GM23338 (cell line): ENCODE results near the gene TPO. TPM values are rescaled to one million over a fixed set of nuclear protein-coding genes. Genes with fewer than 3 reads are reported as not detected.
"Not testable (repeated sequence)": the region's sequence is repeated elsewhere in the genome, so short reads cannot be mapped to it uniquely, and the experiment has no call there.

Experiments
- ATAC-seq: fragments of 200-7000 bp; cut with Tn5 transposase; 3 replicates; pipeline ENCODE4 v1.9.1; 2020
- DNase-seq: peaks from one replicate; pipeline ENCODE4 v3.0.0-alpha.2; 2015; ENCODE audit warnings: low spot score
- H2AFZ ChIP-seq: fragments of 200-600 bp; sonication (generic); 2 replicates; pipeline ENCODE4 v1.8.0; 2016; ENCODE audit warnings: antibody characterized with exemption, mild to moderate bottlenecking, moderate library complexity
- H3F3A ChIP-seq: fragments of 200-600 bp; sonication (generic); replicated peaks from 2 replicates; pipeline ENCODE4 v1.8.0; 2017; ENCODE audit warnings: antibody characterized with exemption, mixed run types, low read depth
- H3K27ac ChIP-seq: fragments of 200-600 bp; sonication (generic); 2 replicates; pipeline ENCODE4 v1.6.1; 2016; ENCODE audit warnings: low read depth
- H3K27me3 ChIP-seq: fragments of 200-600 bp; sonication (generic); 2 replicates; pipeline ENCODE4 v1.8.0; 2016; ENCODE audit warnings: mild to moderate bottlenecking, mixed run types, moderate library complexity; ENCODE audit not compliant: insufficient read depth
- H3K36me3 ChIP-seq: fragments of 200-600 bp; sonication (generic); 2 replicates; pipeline ENCODE4 v1.8.0; 2016; ENCODE audit warnings: mild to moderate bottlenecking; ENCODE audit not compliant: insufficient read depth
- H3K4me1 ChIP-seq: fragments of 200-600 bp; sonication (generic); 2 replicates; pipeline ENCODE4 v1.8.0; 2016; ENCODE audit warnings: mild to moderate bottlenecking, moderate library complexity; ENCODE audit not compliant: insufficient read depth
- H3K4me2 ChIP-seq: fragments of 200-600 bp; sonication (generic); 2 replicates; pipeline ENCODE4 v1.7.1; 2017; ENCODE audit warnings: mixed run types
- H3K4me3 ChIP-seq: fragments of 200-600 bp; sonication (generic); 2 replicates; pipeline ENCODE4 v1.6.1; 2016; ENCODE audit warnings: mixed run types
- H3K79me2 ChIP-seq: fragments of 200-600 bp; sonication (generic); replicated peaks from 2 replicates; pipeline ENCODE4 v1.8.0; 2017; ENCODE audit warnings: mild to moderate bottlenecking; ENCODE audit not compliant: insufficient read depth
- H3K9me2 ChIP-seq: fragments of 200-600 bp; sonication (generic); 2 replicates; pipeline ENCODE4 v1.8.0; 2017; ENCODE audit not compliant: insufficient read depth
- H4K20me1 ChIP-seq: fragments of 200-600 bp; sonication (generic); replicated peaks from 2 replicates; pipeline ENCODE4 v1.8.0; 2017; ENCODE audit warnings: mild to moderate bottlenecking; ENCODE audit not compliant: insufficient read depth
- H3K27ac Mint-ChIP-seq: 2 replicates; pipeline ENCODE4 v1.8.0; 2020; ENCODE audit warnings: inconsistent platforms, mild to moderate bottlenecking, moderate library complexity, mixed read lengths
- H3K27me3 Mint-ChIP-seq: 3 replicates; pipeline ENCODE4 v1.8.0; 2022; ENCODE audit warnings: low read depth, mild to moderate bottlenecking, moderate library complexity, mixed read lengths, inconsistent platforms; ENCODE audit not compliant: insufficient read depth, poor library complexity
- H3K36me3 Mint-ChIP-seq: 3 replicates; pipeline ENCODE4 v1.8.0; 2021; ENCODE audit warnings: low read depth, mild to moderate bottlenecking, inconsistent platforms, moderate library complexity, mixed read lengths
- H3K4me1 Mint-ChIP-seq: 3 replicates; pipeline ENCODE4 v1.8.0; 2020; ENCODE audit warnings: mild to moderate bottlenecking, inconsistent platforms, mixed read lengths
- H3K4me3 Mint-ChIP-seq: 3 replicates; pipeline ENCODE4 v1.8.0; 2021; ENCODE audit warnings: moderate library complexity, mild to moderate bottlenecking, inconsistent platforms, mixed read lengths
- H3K9me3 Mint-ChIP-seq: 3 replicates; pipeline ENCODE4 v1.8.0; 2020; ENCODE audit warnings: moderate library complexity, mild to moderate bottlenecking, inconsistent platforms, mixed read lengths
- CTCF ChIP-seq, 2 experiments: fragments of 200-600 bp in 1 of 2; sonication (generic) in 1 of 2; conservative IDR thresholded peaks; 2 replicates each; pipeline versions ENCODE4 v1.5.1 to v1.6.1; 2016 to 2017; ENCODE audit warnings: antibody characterized with exemption in 2 of 2, low read depth in 2 of 2, mild to moderate bottlenecking in 2 of 2, moderate library complexity in 1 of 2
- ETS1 ChIP-seq: IDR thresholded peaks from 2 replicates; pipeline ENCODE4 v1.6.1; 2016; ENCODE audit warnings: antibody characterized with exemption
- EZH2 ChIP-seq: fragments of 200-600 bp; sonication (generic); IDR thresholded peaks from one replicate; pipeline ENCODE4 v1.8.0; 2017; ENCODE audit warnings: antibody characterized with exemption, mild to moderate bottlenecking, low read depth; ENCODE audit not compliant: unreplicated experiment
- JUNB ChIP-seq: IDR thresholded peaks from one replicate; pipeline ENCODE4 v1.6.1; 2016; ENCODE audit warnings: antibody characterized with exemption; ENCODE audit not compliant: unreplicated experiment
- NANOG ChIP-seq: IDR thresholded peaks from 2 replicates; pipeline ENCODE4 v1.6.1; 2016; ENCODE audit warnings: antibody characterized with exemption, borderline replicate concordance
- POLR2AphosphoS5 ChIP-seq: IDR thresholded peaks from 2 replicates; pipeline ENCODE4 v1.6.1; 2016; ENCODE audit warnings: antibody characterized with exemption, low read depth
- REST ChIP-seq: IDR thresholded peaks from one replicate; pipeline ENCODE4 v1.6.1; 2018; ENCODE audit warnings: antibody characterized with exemption; ENCODE audit not compliant: unreplicated experiment
- STAT1 ChIP-seq: IDR thresholded peaks from one replicate; pipeline ENCODE4 v1.6.1; 2016; ENCODE audit warnings: antibody characterized with exemption; ENCODE audit not compliant: unreplicated experiment
- ZNF331 ChIP-seq: fragments of 250-450 bp; sonication (Bioruptor Pico); IDR thresholded peaks from 2 replicates; pipeline ENCODE4 v1.5.0; 2020; ENCODE audit warnings: low read depth, mild to moderate bottlenecking, moderate library complexity
- polyA plus RNA-seq: library from polyadenylated mRNA; unstranded; fragments of >200 nt; fragmentation: Nextera tagmentation; extraction: Ambion mirVana; gene quantifications from 2 replicates; pipeline ENCODE4 v1.2.1, GENCODE V29; 2016
- total RNA-seq: library from RNA; depleted of rRNA; stranded (reverse); fragments of >200 nt; shearing (Covaris generic); gene quantifications from 2 replicates; pipeline ENCODE4 v1.2.3, GENCODE V29; 2014

Gene TPO
- total and polyA plus RNA-seq, 2 experiments from 2014 or later: 0.74 TPM; not detected in 1

GRCh38 chr2:1567556-1568344 lies 154.5 kb downstream of the TPO start (continued):
- TF ChIP-seq CTCF (conservative IDR thresholded peaks at IDR 0.05; ENCODE audit: low read depth in 2 of 2) (no peak), ETS1 (no peak), REST (no peak), POLR2AphosphoS5 (no peak)

GRCh38 chr2:1568345-1568668 lies 155.0 kb downstream of the TPO start:
- peaks cover 16% of the 10 kb centered on the region for H3K9me3 Mint-ChIP-seq
- not testable (repeated sequence) for H3K36me3 ChIP-seq, H4K20me1 ChIP-seq, H3K27ac Mint-ChIP-seq, H3K27ac ChIP-seq, H3K9me2 ChIP-seq, ATAC-seq, DNase-seq, H3K4me1 Mint-ChIP-seq, H3K4me1 ChIP-seq, H3K27me3 ChIP-seq, H3F3A ChIP-seq, H3K79me2 ChIP-seq, H3K4me3 Mint-ChIP-seq, H2AFZ ChIP-seq, H3K4me3 ChIP-seq, H3K27me3 Mint-ChIP-seq, H3K4me2 ChIP-seq
- peaks cover 25% of the 10 kb centered on the region for H3K36me3 Mint-ChIP-seq

GRCh38 chr2:1569879-1570450 lies 156.7 kb downstream of the TPO start:
- Histone ChIP-seq H2AFZ (no peak overlapping the region), H3K79me2 (no peaks in the 10 kb centered on the region), H3K4me1 (no peaks in the 10 kb centered on the region), H3K4me3 (no peak overlapping the region), H3K9me2 (no peaks in the 10 kb centered on the region), H3K27me3 (no peaks in the 10 kb centered on the region), H4K20me1 (no peaks in the 10 kb centered on the region), H3K4me2 (no peak overlapping the region), H3F3A (no peaks in the 10 kb centered on the region), H3K36me3 (no peaks in the 10 kb centered on the region), H3K27ac (no peak overlapping the region)
- DNase-seq (no peak), ATAC-seq (no peak)
- Mint-ChIP-seq H3K36me3 (peaks cover 25% of the 10 kb centered on the region), H3K4me3 (no peak overlapping the region), H3K27ac (no peak overlapping the region), H3K4me1 (no peaks in the 10 kb centered on the region; the same call in 2 of the 3 replicates), H3K27me3 (no peaks in the 10 kb centered on the region), H3K9me3 (peaks cover 16% of the 10 kb centered on the region)
- TF ChIP-seq NANOG (no peak), JUNB (no peak), ZNF331 (CRISPR knock-in tag) (no peak), CTCF (conservative IDR thresholded peaks at IDR 0.05; ENCODE audit: low read depth in 2 of 2) (no peak), EZH2 (no peak), STAT1 (no peak)
